ENCODE data around the gene TTC13. TPM values are rescaled to one million over a fixed set of nuclear protein-coding genes. Genes with fewer than 3 reads are reported as not detected.

Gene TTC13
- total RNA-seq, 1 experiment from 2014 or later, result 35.2 TPM

GRCh38 chr1:230883967-230884366 lies 94.7 kb downstream of the TTC13 start:
- no peak for TF ChIP-seq CTCF (IDR thresholded peaks at IDR 0.05; ENCODE audit: unreplicated experiment)
- Mint-ChIP-seq H3K4me3 (ENCODE audit: unreplicated experiment) (no peak overlapping the region), H3K9me3 (ENCODE audit: unreplicated experiment) (peaks cover 7% of the 10 kb centered on the region), H3K27ac (ENCODE audit: low read depth, unreplicated experiment) (no peak overlapping the region), H3K27me3 (ENCODE audit: insufficient read depth, unreplicated experiment) (peaks cover 64% of the 10 kb centered on the region), H3K36me3 (ENCODE audit: insufficient read depth, unreplicated experiment) (no peaks in the 10 kb centered on the region), H3K4me1 (ENCODE audit: insufficient read depth, unreplicated experiment) (no peaks in the 10 kb centered on the region)
- DNase-seq (ENCODE audit: unreplicated experiment), result no peak
- intact Hi-C loops (cut with micrococcal nuclease), result no loop called here
- no TSS peak for BruUV-seq (replicated peaks)
- CTCF ChIA-PET, result interaction anchor here (0.6 to 0.7 kb wide), 3 partner anchors 13 to 626 kb away, joined by 3 read pairs; no protein-coding TSS in a partner anchor
- POLR2A ChIA-PET, result interaction anchor here (0.6 to 1.3 kb wide), 5 partner anchors 9 to 184 kb away, joined by 3 to 4 read pairs (median 3); no protein-coding TSS in a partner anchor

- Mint-ChIP-seq H3K9me3 (ENCODE audit: unreplicated experiment) (no peaks in the 10 kb centered on the region), H3K27ac (ENCODE audit: low read depth, unreplicated experiment) (peak overlapping the region; percentile 20), H3K27me3 (ENCODE audit: insufficient read depth, unreplicated experiment) (peaks cover 73% of the 10 kb centered on the region)
Observed at GRCh38 chr1:230879778-230880177, 98.9 kb downstream of the TTC13 start.

GRCh38 chr1:230878591-230878990 lies 100.1 kb downstream of the TTC13 start:
- ChIA-PET POLR2A (interaction anchor here (0.7 to 2.9 kb wide), 5 partner anchors 8 to 1969 kb away, joined by 3 to 11 read pairs (median 3); no protein-coding TSS in a partner anchor), CTCF (interaction anchor here (0.6 to 0.8 kb wide), 2 partner anchors 227 to 346 kb away, joined by 3 read pairs; no protein-coding TSS in a partner anchor)
- H3K9me3 Mint-ChIP-seq (ENCODE audit: unreplicated experiment), result no peaks in the 10 kb centered on the region
- DNase-seq (ENCODE audit: unreplicated experiment), result peak; percentile 36
- peaks cover 10% of the 10 kb centered on the region for H3K4me1 Mint-ChIP-seq (ENCODE audit: insufficient read depth, unreplicated experiment)
- peaks cover 73% of the 10 kb centered on the region for H3K27me3 Mint-ChIP-seq (ENCODE audit: insufficient read depth, unreplicated experiment)
- no TSS peak for BruUV-seq (replicated peaks)
- intact Hi-C loops (cut with micrococcal nuclease), result no loop called here
- H3K4me3 Mint-ChIP-seq (ENCODE audit: unreplicated experiment), result no peak overlapping the region
- peak overlapping the region; percentile 6 for H3K27ac Mint-ChIP-seq (ENCODE audit: low read depth, unreplicated experiment)
- H3K36me3 Mint-ChIP-seq (ENCODE audit: insufficient read depth, unreplicated experiment), result no peaks in the 10 kb centered on the region
- TF ChIP-seq CTCF (IDR thresholded peaks at IDR 0.05; ENCODE audit: unreplicated experiment), result no peak

More at GRCh38 chr1:230879778-230880177, 98.9 kb downstream of the TTC13 start:
- ChIA-PET POLR2A (interaction anchor here (0.7 to 2.9 kb wide), 3 partner anchors 10 to 16 kb away, joined by 3 to 11 read pairs (median 11); no protein-coding TSS in a partner anchor), CTCF (no interaction called here)
- intact Hi-C loops (cut with micrococcal nuclease), result no loop called here
- BruUV-seq (replicated peaks), result no TSS peak
- no peak for TF ChIP-seq CTCF (IDR thresholded peaks at IDR 0.05; ENCODE audit: unreplicated experiment)
- DNase-seq (ENCODE audit: unreplicated experiment), result no peak
- Mint-ChIP-seq H3K4me1 (ENCODE audit: insufficient read depth, unreplicated experiment) (peaks cover 10% of the 10 kb centered on the region), H3K4me3 (ENCODE audit: unreplicated experiment) (no peak overlapping the region), H3K36me3 (ENCODE audit: insufficient read depth, unreplicated experiment) (no peaks in the 10 kb centered on the region)

GRCh38 chr1:230877924-230878590 lies 100.6 kb downstream of the TTC13 start:
- ChIA-PET POLR2A (interaction anchor here (0.7 to 2.9 kb wide), 5 partner anchors 8 to 1969 kb away, joined by 3 to 11 read pairs (median 3); no protein-coding TSS in a partner anchor), CTCF (interaction anchor here (0.5 to 0.8 kb wide), 3 partner anchors 106 to 346 kb away, joined by 3 to 4 read pairs (median 3); no protein-coding TSS in a partner anchor)
- H3K4me3 Mint-ChIP-seq (ENCODE audit: unreplicated experiment), result no peak overlapping the region
- DNase-seq (ENCODE audit: unreplicated experiment), result no peak
- H3K36me3 Mint-ChIP-seq (ENCODE audit: insufficient read depth, unreplicated experiment), result no peaks in the 10 kb centered on the region
- H3K27me3 Mint-ChIP-seq (ENCODE audit: insufficient read depth, unreplicated experiment), result peaks cover 68% of the 10 kb centered on the region
- intact Hi-C loops (cut with micrococcal nuclease), result no loop called here
- peak overlapping the region; percentile 6 for H3K27ac Mint-ChIP-seq (ENCODE audit: low read depth, unreplicated experiment)
- peaks cover 10% of the 10 kb centered on the region for H3K4me1 Mint-ChIP-seq (ENCODE audit: insufficient read depth, unreplicated experiment)
- H3K9me3 Mint-ChIP-seq (ENCODE audit: unreplicated experiment), result no peaks in the 10 kb centered on the region
- no TSS peak for BruUV-seq (replicated peaks)
- no peak for TF ChIP-seq CTCF (IDR thresholded peaks at IDR 0.05; ENCODE audit: unreplicated experiment)
